Fibroblast of the aortic adventitia (primary cell): ENCODE results near the gene CNNM3. TPM values are rescaled to one million over a fixed set of nuclear protein-coding genes. Genes with fewer than 3 reads are reported as not detected.

Experiments used
- DNase-seq: peaks from one replicate; pipeline ENCODE4 v3.0.0-alpha.2; 2010; ENCODE audit warnings: low read depth
- H3K4me3 ChIP-seq: 2 replicates; pipeline ENCODE4 v1.5.1; 2011; ENCODE audit warnings: low read depth, mild to moderate bottlenecking, control low read depth, low read length, moderate library complexity
- CTCF ChIP-seq: IDR thresholded peaks from 2 replicates; pipeline ENCODE4 v1.5.1; 2011; ENCODE audit warnings: mild to moderate bottlenecking, low read length, control low read depth, inconsistent platforms; ENCODE audit not compliant: insufficient read depth
- total RNA-seq: library from RNA; depleted of rRNA; stranded (reverse); fragments of >200 nt; gene quantifications from 2 replicates; pipeline ENCODE4 v1.2.3, GENCODE V29; 2012; ENCODE audit warnings: low replicate concordance

The CNNM3 gene
- total RNA-seq, 1 donor, result 6.9 TPM

- TF ChIP-seq CTCF, result no peak
- H3K4me3 ChIP-seq, result peak within 1 kb of the TSS; percentile 84
- no peak for DNase-seq
Measured at GRCh38 chr2:96869822-96870625, 54.0 kb downstream of the CNNM3 start, which contains the start of gene SEMA4C. Gene SEMA4C, minus strand, starts transcription at chr2:96870080. Its CDS starts 2,194 bp downstream, at chr2:96867886.

GRCh38 chr2:96870626-96871255 lies 54.7 kb downstream of the CNNM3 start:
- no peak for TF ChIP-seq CTCF
- H3K4me3 ChIP-seq, result peak overlapping the region; percentile 84
- peak; percentile 67 for DNase-seq

GRCh38 chr2:96872591-96873349 lies 56.7 kb downstream of the CNNM3 start:
- no peak for TF ChIP-seq CTCF
- peak; percentile 33 for DNase-seq
- H3K4me3 ChIP-seq, result no peak overlapping the region

GRCh38 chr2:96873651-96874096 lies 57.6 kb downstream of the CNNM3 start:
- TF ChIP-seq CTCF, result no peak
- no peak for DNase-seq
- H3K4me3 ChIP-seq, result no peak overlapping the region

GRCh38 chr2:96874198-96874831 lies 58.2 kb downstream of the CNNM3 start:
- no peak for TF ChIP-seq CTCF
- no peak overlapping the region for H3K4me3 ChIP-seq
- no peak for DNase-seq

- no peak overlapping the region for H3K4me3 ChIP-seq
- TF ChIP-seq CTCF, result no peak
- DNase-seq, result no peak
Measured at GRCh38 chr2:96875498-96876268, 59.6 kb downstream of the CNNM3 start.
